SK-N-SH (cell line): ENCODE data around the gene AGBL5.

Experiments used
- CHD2 ChIP-seq: fragments of 150-350 bp; IDR thresholded peaks from 2 replicates; pipeline ENCODE4 v1.6.1; 2018; ENCODE audit warnings: low read length; ENCODE audit not compliant: partially characterized antibody
- EP300 ChIP-seq, 2 experiments: IDR thresholded peaks; 2 replicates each; pipeline versions ENCODE4 v1.4.0 to v1.6.1; 2012; ENCODE audit warnings: borderline replicate concordance in 1 of 2, low read depth in 1 of 2, low read length in 1 of 2
- EZH2phosphoT487 ChIP-seq: fragments of 200-600 bp; sonication (generic); IDR thresholded peaks from 2 replicates; pipeline ENCODE4 v1.6.1; 2017; ENCODE audit warnings: low read depth, mixed run types, mild to moderate bottlenecking, antibody characterized with exemption, moderate library complexity, borderline replicate concordance
- JUND ChIP-seq: IDR thresholded peaks from 2 replicates; pipeline ENCODE4 v1.4.0; 2012
- POLR2AphosphoS5 ChIP-seq: IDR thresholded peaks from 2 replicates; pipeline ENCODE4 v1.6.1; 2012; ENCODE audit warnings: low read depth, low read length
- RAD21 ChIP-seq: IDR thresholded peaks from 2 replicates; pipeline ENCODE4 v1.6.1; 2012; ENCODE audit warnings: mild to moderate bottlenecking, low read length
- RFX5 ChIP-seq: IDR thresholded peaks from 2 replicates; pipeline ENCODE4 v1.6.1; 2012; ENCODE audit warnings: mild to moderate bottlenecking, improper control_type of control experiment, low read length
- RXRA ChIP-seq: IDR thresholded peaks from 2 replicates; pipeline ENCODE4 v1.4.0; 2012; ENCODE audit warnings: low read depth, mild to moderate bottlenecking, borderline replicate concordance
- TAF1 ChIP-seq: IDR thresholded peaks from 2 replicates; pipeline ENCODE4 v1.6.1; 2012; ENCODE audit warnings: low read depth, mild to moderate bottlenecking, low read length, moderate library complexity, borderline replicate concordance
- YY1 ChIP-seq: IDR thresholded peaks from 2 replicates; pipeline ENCODE4 v1.4.0; 2012; ENCODE audit warnings: low read depth, mild to moderate bottlenecking
- TF ChIP-seq, protein P1 (sequence below): IDR thresholded peaks from 2 replicates; pipeline ENCODE4 v1.6.1; 2012; ENCODE audit warnings: mild to moderate bottlenecking, low read depth, low read length, moderate library complexity
- TF ChIP-seq, protein P2 (sequence below): fragments of 200-600 bp; sonication (generic); IDR thresholded peaks from 2 replicates; pipeline ENCODE4 v1.6.1; 2017; ENCODE audit warnings: antibody characterized with exemption, mild to moderate bottlenecking, moderate library complexity
- TF ChIP-seq, protein P3 (sequence below): IDR thresholded peaks from 2 replicates; pipeline ENCODE4 v1.4.0; 2012; ENCODE audit warnings: low read depth, borderline replicate concordance
- TF ChIP-seq, protein P4 (sequence below): IDR thresholded peaks from 2 replicates; pipeline ENCODE4; 2012

DNA sequence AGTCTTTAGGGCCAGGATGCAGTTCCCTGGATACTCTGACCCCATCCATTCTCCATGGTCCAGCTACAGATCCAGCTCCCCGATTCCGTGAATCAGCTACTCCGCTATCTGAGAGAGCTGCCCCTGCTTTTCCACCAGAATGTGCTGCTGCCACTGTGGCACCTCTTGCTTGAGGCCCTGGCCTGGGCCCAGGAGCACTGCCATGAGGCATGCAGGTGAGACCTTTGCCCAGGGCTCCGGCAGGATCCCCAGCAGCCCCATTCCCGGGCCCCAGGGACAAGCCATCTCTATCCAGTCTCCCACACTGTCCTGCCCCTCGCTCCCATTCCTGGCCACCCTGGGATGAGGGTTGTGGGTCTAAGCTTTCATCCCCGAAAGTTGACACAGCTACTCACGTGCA is 11.2 kb upstream of the AGBL5 start:
- TF ChIP-seq, protein P1, sequence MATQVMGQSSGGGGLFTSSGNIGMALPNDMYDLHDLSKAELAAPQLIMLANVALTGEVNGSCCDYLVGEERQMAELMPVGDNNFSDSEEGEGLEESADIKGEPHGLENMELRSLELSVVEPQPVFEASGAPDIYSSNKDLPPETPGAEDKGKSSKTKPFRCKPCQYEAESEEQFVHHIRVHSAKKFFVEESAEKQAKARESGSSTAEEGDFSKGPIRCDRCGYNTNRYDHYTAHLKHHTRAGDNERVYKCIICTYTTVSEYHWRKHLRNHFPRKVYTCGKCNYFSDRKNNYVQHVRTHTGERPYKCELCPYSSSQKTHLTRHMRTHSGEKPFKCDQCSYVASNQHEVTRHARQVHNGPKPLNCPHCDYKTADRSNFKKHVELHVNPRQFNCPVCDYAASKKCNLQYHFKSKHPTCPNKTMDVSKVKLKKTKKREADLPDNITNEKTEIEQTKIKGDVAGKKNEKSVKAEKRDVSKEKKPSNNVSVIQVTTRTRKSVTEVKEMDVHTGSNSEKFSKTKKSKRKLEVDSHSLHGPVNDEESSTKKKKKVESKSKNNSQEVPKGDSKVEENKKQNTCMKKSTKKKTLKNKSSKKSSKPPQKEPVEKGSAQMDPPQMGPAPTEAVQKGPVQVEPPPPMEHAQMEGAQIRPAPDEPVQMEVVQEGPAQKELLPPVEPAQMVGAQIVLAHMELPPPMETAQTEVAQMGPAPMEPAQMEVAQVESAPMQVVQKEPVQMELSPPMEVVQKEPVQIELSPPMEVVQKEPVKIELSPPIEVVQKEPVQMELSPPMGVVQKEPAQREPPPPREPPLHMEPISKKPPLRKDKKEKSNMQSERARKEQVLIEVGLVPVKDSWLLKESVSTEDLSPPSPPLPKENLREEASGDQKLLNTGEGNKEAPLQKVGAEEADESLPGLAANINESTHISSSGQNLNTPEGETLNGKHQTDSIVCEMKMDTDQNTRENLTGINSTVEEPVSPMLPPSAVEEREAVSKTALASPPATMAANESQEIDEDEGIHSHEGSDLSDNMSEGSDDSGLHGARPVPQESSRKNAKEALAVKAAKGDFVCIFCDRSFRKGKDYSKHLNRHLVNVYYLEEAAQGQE = no peak
- no peak for TF ChIP-seq RAD21
- no peak for TF ChIP-seq TAF1
- TF ChIP-seq EP300 (IDR thresholded peaks at IDR 0.05; ENCODE audit: borderline replicate concordance in 1 of 2, low read depth in 1 of 2, low read length in 1 of 2) = no peak
- TF ChIP-seq, protein P2, sequence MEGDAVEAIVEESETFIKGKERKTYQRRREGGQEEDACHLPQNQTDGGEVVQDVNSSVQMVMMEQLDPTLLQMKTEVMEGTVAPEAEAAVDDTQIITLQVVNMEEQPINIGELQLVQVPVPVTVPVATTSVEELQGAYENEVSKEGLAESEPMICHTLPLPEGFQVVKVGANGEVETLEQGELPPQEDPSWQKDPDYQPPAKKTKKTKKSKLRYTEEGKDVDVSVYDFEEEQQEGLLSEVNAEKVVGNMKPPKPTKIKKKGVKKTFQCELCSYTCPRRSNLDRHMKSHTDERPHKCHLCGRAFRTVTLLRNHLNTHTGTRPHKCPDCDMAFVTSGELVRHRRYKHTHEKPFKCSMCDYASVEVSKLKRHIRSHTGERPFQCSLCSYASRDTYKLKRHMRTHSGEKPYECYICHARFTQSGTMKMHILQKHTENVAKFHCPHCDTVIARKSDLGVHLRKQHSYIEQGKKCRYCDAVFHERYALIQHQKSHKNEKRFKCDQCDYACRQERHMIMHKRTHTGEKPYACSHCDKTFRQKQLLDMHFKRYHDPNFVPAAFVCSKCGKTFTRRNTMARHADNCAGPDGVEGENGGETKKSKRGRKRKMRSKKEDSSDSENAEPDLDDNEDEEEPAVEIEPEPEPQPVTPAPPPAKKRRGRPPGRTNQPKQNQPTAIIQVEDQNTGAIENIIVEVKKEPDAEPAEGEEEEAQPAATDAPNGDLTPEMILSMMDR = no peak
- no peak for TF ChIP-seq CHD2
- TF ChIP-seq RFX5 = no peak
- TF ChIP-seq, protein P3, sequence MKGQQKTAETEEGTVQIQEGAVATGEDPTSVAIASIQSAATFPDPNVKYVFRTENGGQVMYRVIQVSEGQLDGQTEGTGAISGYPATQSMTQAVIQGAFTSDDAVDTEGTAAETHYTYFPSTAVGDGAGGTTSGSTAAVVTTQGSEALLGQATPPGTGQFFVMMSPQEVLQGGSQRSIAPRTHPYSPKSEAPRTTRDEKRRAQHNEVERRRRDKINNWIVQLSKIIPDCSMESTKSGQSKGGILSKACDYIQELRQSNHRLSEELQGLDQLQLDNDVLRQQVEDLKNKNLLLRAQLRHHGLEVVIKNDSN = no peak
- TF ChIP-seq, protein P4, sequence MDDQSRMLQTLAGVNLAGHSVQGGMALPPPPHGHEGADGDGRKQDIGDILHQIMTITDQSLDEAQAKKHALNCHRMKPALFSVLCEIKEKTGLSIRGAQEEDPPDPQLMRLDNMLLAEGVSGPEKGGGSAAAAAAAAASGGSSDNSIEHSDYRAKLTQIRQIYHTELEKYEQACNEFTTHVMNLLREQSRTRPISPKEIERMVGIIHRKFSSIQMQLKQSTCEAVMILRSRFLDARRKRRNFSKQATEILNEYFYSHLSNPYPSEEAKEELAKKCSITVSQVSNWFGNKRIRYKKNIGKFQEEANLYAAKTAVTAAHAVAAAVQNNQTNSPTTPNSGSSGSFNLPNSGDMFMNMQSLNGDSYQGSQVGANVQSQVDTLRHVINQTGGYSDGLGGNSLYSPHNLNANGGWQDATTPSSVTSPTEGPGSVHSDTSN = no peak
- TF ChIP-seq POLR2AphosphoS5 = no peak
- no peak for TF ChIP-seq JUND
- TF ChIP-seq YY1 = no peak
- TF ChIP-seq EZH2phosphoT487 = no peak
- TF ChIP-seq RXRA = no peak
